RCC 7860 (cell line): Measurements from ENCODE around the gene GLT1D1.
"Not testable (repeated sequence)": the region's sequence is repeated elsewhere in the genome, so short reads cannot be mapped to it uniquely, and the experiment has no call there.

ENCODE experiments used
- DNase-seq: peaks from one replicate; pipeline ENCODE4 v3.0.0-alpha.2; 2015; ENCODE audit warnings: low spot score
- FAIRE-seq: peaks from 2 replicates; lab custom pipeline; 2012; peaks lifted over from hg19 to GRCh38; lab: Jason Lieb, UNC

Gene GLT1D1

GRCh38 chr12:128820253-128820652 is 33.0 kb upstream of the GLT1D1 start:
- DNase-seq: no peak
- no peak for FAIRE-seq

GRCh38 chr12:128820723-128821432 is 32.4 kb upstream of the GLT1D1 start:
- FAIRE-seq (no peak), DNase-seq (no peak)

- FAIRE-seq (no peak), DNase-seq (no peak)
These were observed 29.9 kb upstream of the GLT1D1 start for GRCh38 chr12:128823216-128823915.

GRCh38 chr12:128823916-128824839 is 29.1 kb upstream of the GLT1D1 start, which contains the start of gene SLC15A4:
Gene SLC15A4, minus strand, starts transcription at chr12:128823958. Its CDS starts 15 bp downstream, at chr12:128823943.
- peak; percentile 84 for DNase-seq
- FAIRE-seq: peak; percentile 29

- no peak for FAIRE-seq
- DNase-seq: no peak
These were observed 27.4 kb upstream of the GLT1D1 start for GRCh38 chr12:128825835-128826234.

- FAIRE-seq (no peak), DNase-seq (no peak)
These were observed 25.6 kb upstream of the GLT1D1 start for GRCh38 chr12:128827724-128828123.

- DNase-seq: no peak
- no peak for FAIRE-seq
These were observed 23.3 kb upstream of the GLT1D1 start for GRCh38 chr12:128829861-128830504.

GRCh38 chr12:128830505-128830893 is 22.8 kb upstream of the GLT1D1 start:
- DNase-seq (no peak), FAIRE-seq (no peak)

- DNase-seq: no peak
- FAIRE-seq: no peak
These were observed 19.9 kb upstream of the GLT1D1 start for GRCh38 chr12:128833418-128833817.

- not testable (repeated sequence) for DNase-seq, FAIRE-seq
These were observed 13.4 kb upstream of the GLT1D1 start for GRCh38 chr12:128839885-128840284.

GRCh38 chr12:128840862-128841468 is 12.3 kb upstream of the GLT1D1 start:
- DNase-seq (no peak), FAIRE-seq (no peak)

- DNase-seq (no peak), FAIRE-seq (no peak)
These were observed 10.7 kb upstream of the GLT1D1 start for GRCh38 chr12:128842579-128842978.

GRCh38 chr12:128843538-128843937 is 9.7 kb upstream of the GLT1D1 start:
- no peak for DNase-seq

GRCh38 chr12:128844031-128844635 is 9.1 kb upstream of the GLT1D1 start:
- DNase-seq: no peak
- FAIRE-seq: no peak

More at GRCh38 chr12:128843538-128843937, 9.7 kb upstream of the GLT1D1 start:
- no peak for FAIRE-seq

GRCh38 chr12:128846671-128847070 is 6.6 kb upstream of the GLT1D1 start:
- not testable (repeated sequence) for FAIRE-seq

GRCh38 chr12:128848371-128848770 is 4.9 kb upstream of the GLT1D1 start:
- FAIRE-seq (no peak), DNase-seq (no peak)

More at GRCh38 chr12:128846671-128847070, 6.6 kb upstream of the GLT1D1 start:
- DNase-seq: not testable (repeated sequence)

- not testable (repeated sequence) for DNase-seq, FAIRE-seq
These were observed 3.5 kb upstream of the GLT1D1 start for GRCh38 chr12:128849806-128850205.

GRCh38 chr12:128850400-128850799 is 2.9 kb upstream of the GLT1D1 start:
- DNase-seq (no peak), FAIRE-seq (no peak)

- not testable (repeated sequence) for FAIRE-seq, DNase-seq
These were observed 1.8 kb upstream of the GLT1D1 start for GRCh38 chr12:128851429-128851828.
